ENCODE data around the gene RAD9A. TPM values are rescaled to one million over a fixed set of nuclear protein-coding genes. Genes with fewer than 3 reads are reported as not detected.

Gene RAD9A
- total and polyA plus RNA-seq, 9 of the 15 experiments (the other 6 are each of a cell fraction or from before 2014, with no cell fraction given), result 1.4 to 41.2 (median 16.1) TPM

GRCh38 chr11:67420646-67421429 is 29.1 kb downstream of the RAD9A start (continued):
- TF ChIP-seq HDAC3 (IDR thresholded peaks at IDR 0.05; ENCODE audit: borderline replicate concordance, partially characterized antibody) (no peak), CUX1 (CRISPR knock-in tag; IDR thresholded peaks at IDR 0.05) (no peak), ZNF76 (CRISPR knock-in tag; IDR thresholded peaks at IDR 0.05; ENCODE audit: borderline replicate concordance) (no peak), SNRNP70 (optimal IDR thresholded peaks at IDR 0.05; ENCODE audit: low read depth, low read length) (no peak), HDAC1 (IDR thresholded peaks at IDR 0.05) (no peak), KAT7 (CRISPR knock-in tag; IDR thresholded peaks at IDR 0.05; ENCODE audit: borderline replicate concordance) (no peak), ETV6 (IDR thresholded peaks at IDR 0.05; ENCODE audit: borderline replicate concordance in 1 of 2, low read depth in 2 of 2, low read length in 1 of 2) (no peak), ETV6 (CRISPR knock-in tag; IDR thresholded peaks at IDR 0.05; ENCODE audit: borderline replicate concordance) (peak; percentile 27; the same call in 1 of the 2 replicates), E2F1 (CRISPR knock-in tag; IDR thresholded peaks at IDR 0.05) (no peak), ZNF785 (CRISPR knock-in tag; IDR thresholded peaks at IDR 0.05) (no peak), ZNF445 (CRISPR knock-in tag; IDR thresholded peaks at IDR 0.05; ENCODE audit: low read depth) (no peak), JUNB (CRISPR knock-in tag; conservative IDR thresholded peaks at IDR 0.05) (no peak), FOXO4 (CRISPR knock-in tag; IDR thresholded peaks at IDR 0.05) (no peak), ZNF121 (CRISPR knock-in tag; conservative IDR thresholded peaks at IDR 0.05) (peak; percentile 56), ZBTB17 (CRISPR knock-in tag; IDR thresholded peaks at IDR 0.05) (peak; percentile 65; the same call in 1 of the 2 replicates), GATAD2B (IDR thresholded peaks at IDR 0.05; ENCODE audit: borderline replicate concordance) (peak; percentile 83; the same call in 1 of the 2 replicates), FOXJ3 (CRISPR knock-in tag; IDR thresholded peaks at IDR 0.05) (no peak), ZNF146 (CRISPR knock-in tag; IDR thresholded peaks at IDR 0.05; ENCODE audit: unreplicated experiment) (no peak), ZNF512 (tag; IDR thresholded peaks at IDR 0.05) (no peak)
